AG09319 (cell line): ENCODE data around the gene KCNK4.
A peak's percentile ranks its signal among the peaks of the same experiment; 100 is the strongest.

Experiments used
- DNase-seq: peaks from one replicate; pipeline ENCODE4 v3.0.0-alpha.2; 2010; ENCODE audit warnings: low read depth; ENCODE audit errors: extremely low read depth
- CTCF ChIP-seq: IDR thresholded peaks from 2 replicates; pipeline ENCODE4 v1.5.1; 2011; ENCODE audit warnings: low read depth, mild to moderate bottlenecking, inconsistent platforms, low read length, moderate library complexity

The KCNK4 gene

GRCh38 chr11:64324692-64325469, 33.8 kb downstream of the KCNK4 start:
- no peak for TF ChIP-seq CTCF
- DNase-seq, result no peak

GRCh38 chr11:64327375-64327774, 36.3 kb downstream of the KCNK4 start:
- no peak for TF ChIP-seq CTCF
- no peak for DNase-seq

GRCh38 chr11:64327993-64328392, 36.9 kb downstream of the KCNK4 start:
- DNase-seq, result no peak
- no peak for TF ChIP-seq CTCF

- TF ChIP-seq CTCF, result no peak
Observed at GRCh38 chr11:64330888-64331287, 39.8 kb downstream of the KCNK4 start.

GRCh38 chr11:64331569-64332371, 40.7 kb downstream of the KCNK4 start:
- TF ChIP-seq CTCF, result peak; percentile 76
- peak; percentile 75 for DNase-seq

More at GRCh38 chr11:64330888-64331287, 39.8 kb downstream of the KCNK4 start:
- DNase-seq, result no peak

GRCh38 chr11:64333556-64333955, 42.5 kb downstream of the KCNK4 start:
- no peak for DNase-seq
- TF ChIP-seq CTCF, result no peak
